Measurements from ENCODE around the gene PTP4A2. TPM values are rescaled to one million over a fixed set of nuclear protein-coding genes. Genes with fewer than 3 reads are reported as not detected.

Gene PTP4A2
- total and polyA plus RNA-seq, 2 of the 8 experiments (the other 6 are each of a cell fraction or from before 2014, with no cell fraction given), result 87.4 to 214 TPM

DNA sequence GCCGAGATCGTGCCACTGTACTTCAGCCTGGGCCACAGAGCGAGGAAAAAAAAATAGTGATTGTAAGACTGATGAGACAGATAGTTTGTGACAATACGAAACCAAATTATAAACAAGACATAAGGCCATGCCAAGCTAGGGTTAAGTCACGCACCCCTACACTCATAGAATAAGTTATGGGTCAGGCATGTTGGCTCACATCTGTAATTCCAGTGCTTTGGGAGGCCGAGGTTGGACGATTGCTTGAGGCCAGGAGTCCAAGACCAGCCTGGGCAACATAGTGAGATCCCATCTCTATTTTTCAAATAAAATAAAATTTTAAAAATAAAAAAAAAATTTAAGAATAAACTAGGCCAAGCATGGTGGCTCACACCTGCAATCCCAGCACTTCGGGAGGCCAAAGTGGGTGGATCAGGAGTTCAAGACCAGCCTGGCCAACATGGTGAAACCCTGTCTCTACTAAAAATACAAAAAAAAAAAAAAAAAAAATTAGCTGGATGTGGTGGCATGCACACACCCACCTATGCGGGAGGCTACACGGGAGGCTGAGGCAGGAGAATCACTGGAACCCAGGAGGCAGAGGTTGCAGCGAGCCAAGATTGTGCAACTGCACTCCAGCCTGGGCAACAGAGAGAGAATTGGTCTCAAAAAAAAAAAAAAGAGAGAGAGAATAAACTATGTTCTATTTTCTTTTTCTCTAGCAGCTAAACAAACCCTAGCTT, 72.3 kb downstream of the PTP4A2 start:
- Histone ChIP-seq H3K23me2 (ENCODE audit: low read depth, low read length) (0 out of 2 replicates have a peak, but pooled peaks cover 3% of the 10 kb centered on the region), H3K4me3 (ENCODE audit: extremely low read depth in 1 of 4, insufficient read depth in 2 of 4, low read depth in 3 of 4, low read length in 4 of 4) (no peak overlapping the region), H3K9ac (replicated peaks in 1 of 4; ENCODE audit: extremely low read depth in 1 of 4, low read depth in 3 of 4, low read length in 3 of 4) (no peak overlapping the region), H2BK5ac (ENCODE audit: low read depth, low read length) (no peak overlapping the region), H3K27ac (ENCODE audit: low read depth, low read length) (no peak overlapping the region), H3K56ac (replicated peaks; ENCODE audit: insufficient read length, low read depth, low read length) (no peak overlapping the region), H3K9me3 (ENCODE audit: insufficient read depth in 2 of 2, low read depth in 1 of 2, low read length in 1 of 2) (no peaks in the 10 kb centered on the region), H3K79me1 (ENCODE audit: low read depth, low read length) (no peaks in the 10 kb centered on the region), H4K20me1 (replicated peaks in 1 of 2; ENCODE audit: control insufficient read depth in 1 of 2, insufficient read depth in 2 of 2, low read length in 2 of 2) (no peaks in the 10 kb centered on the region), H2BK12ac (ENCODE audit: low read depth, low read length) (no peak overlapping the region), H3K23ac (ENCODE audit: insufficient read length) (no peak overlapping the region), H3K27me3 (replicated peaks in 1 of 4; ENCODE audit: control insufficient read depth in 3 of 4, extremely low read depth in 1 of 4, insufficient read depth in 3 of 4, low read length in 3 of 4) (no peaks in the 10 kb centered on the region), H3K4me1 (replicated peaks in 1 of 4; ENCODE audit: control insufficient read depth in 3 of 4, insufficient read depth in 4 of 4, low read length in 3 of 4) (no peaks in the 10 kb centered on the region), H2BK15ac (ENCODE audit: low read length) (no peak overlapping the region), H3K14ac (ENCODE audit: insufficient read length) (no peak overlapping the region), H3K18ac (ENCODE audit: extremely low read depth, low read length) (no peak overlapping the region), H2AFZ (ENCODE audit: low read length) (no peak overlapping the region), H3K4me2 (ENCODE audit: insufficient read depth in 1 of 2, low read depth in 2 of 2, low read length in 2 of 2) (no peak overlapping the region), H2BK120ac (replicated peaks; ENCODE audit: low read depth, low read length) (no peak overlapping the region), H2BK20ac (ENCODE audit: low read length) (no peak overlapping the region), H4K8ac (ENCODE audit: extremely low read depth, insufficient read depth, low read length) (no peak overlapping the region), H2AK5ac (ENCODE audit: low read depth, low read length) (no peak overlapping the region), H3K4ac (replicated peaks; ENCODE audit: insufficient read length, low read depth, low read length) (no peak overlapping the region), H3K36me3 (ENCODE audit: control insufficient read depth in 2 of 4, insufficient read depth in 4 of 4, low read length in 3 of 4) (no peaks in the 10 kb centered on the region), H4K5ac (ENCODE audit: insufficient read length, low read depth, low read length) (no peak overlapping the region), H4K91ac (replicated peaks; ENCODE audit: insufficient read length, low read length) (no peak overlapping the region), H3K79me2 (ENCODE audit: control insufficient read depth in 1 of 2, insufficient read depth in 2 of 2, low read length in 2 of 2) (no peaks in the 10 kb centered on the region)
- FAIRE-seq (no peak), DNase-seq (ENCODE audit: low read depth in 1 of 2, low spot score in 2 of 2) (no peak)
- CTCF ChIA-PET (ENCODE audit: partially characterized antibody), result interaction anchor here (0.7 kb wide), 1 partner anchor 132 kb away, joined by 4 read pairs; no protein-coding TSS in a partner anchor
- 92% methylated on average over 11 of the region's 11 CpGs; no CpG with 5 or more reads in 1 of the 2 experiments for WGBS, 2 experiments (ENCODE audit: extremely low coverage in 1 of 2, insufficient coverage in 1 of 2, insufficient read length in 1 of 2, insufficient replicate concordance in 2 of 2, low coverage in 1 of 2, low lambda C conversion rate in 2 of 2, missing lambda C conversion rate in 1 of 2)
- POLR2A ChIA-PET (ENCODE audit: partially characterized antibody), result no interaction called here
- no peak for TF ChIP-seq GTF2F1 (IDR thresholded peaks at IDR 0.05; ENCODE audit: borderline replicate concordance, low read depth, low read length)
- no peak for TF ChIP-seq TAF1 (IDR thresholded peaks at IDR 0.05; ENCODE audit: low read depth, low read length)
- TF ChIP-seq SRF (IDR thresholded peaks at IDR 0.05; ENCODE audit: low read depth, low read length), result no peak
- no peak for TF ChIP-seq SIX5 (IDR thresholded peaks at IDR 0.05; ENCODE audit: low read depth, low read length)
- no peak for TF ChIP-seq SP1 (IDR thresholded peaks at IDR 0.05; ENCODE audit: low read depth, low read length)
